Measurements from ENCODE around the gene TMEM240.
"Not testable (repeated sequence)": the region's sequence is repeated elsewhere in the genome, so short reads cannot be mapped to it uniquely, and the experiment has no call there.

GRCh38 chr1:1533894-1534291 lies 6.5 kb downstream of the TMEM240 start:
- not testable (repeated sequence) for TF ChIP-seq CTCF (IDR thresholded peaks at IDR 0.05); EZH2 (IDR thresholded peaks at IDR 0.05; ENCODE audit: borderline replicate concordance, insufficient read depth, low read depth, low read length, poor library complexity, severe bottlenecking)
